ENCODE measurements around the gene HSD17B7. TPM values are rescaled to one million over a fixed set of nuclear protein-coding genes. Genes with fewer than 3 reads are reported as not detected.

The HSD17B7 gene
- polyA plus RNA-seq, 1 donor (not counting 4 experiments of a cell fraction or from before 2014, with no cell fraction given), result 44.7 TPM

DNA sequence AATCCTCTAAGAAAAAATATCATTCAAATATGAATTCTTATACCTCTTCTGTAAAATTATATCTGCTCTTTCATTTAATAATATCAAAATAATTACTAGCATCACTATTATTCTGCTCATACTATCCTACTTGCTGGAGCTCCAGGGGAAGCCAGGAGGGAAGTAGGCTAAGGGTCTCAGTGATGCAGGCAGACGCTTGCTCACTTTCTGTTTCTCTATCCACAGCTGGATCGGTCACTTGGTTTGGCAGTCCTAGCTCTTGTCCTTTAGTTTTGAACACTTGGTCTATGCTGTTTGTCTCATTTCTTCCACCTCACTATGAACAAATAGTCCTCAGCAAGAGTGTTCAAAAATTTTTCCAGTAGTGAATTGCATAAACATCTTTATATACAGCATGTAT lies 59.2 kb downstream of the HSD17B7 start:
- Histone ChIP-seq H3K4me2 (ENCODE audit: control insufficient read depth, extremely low read depth, insufficient read depth, low read depth, low read length) (no peak overlapping the region), H3K36me3 (ENCODE audit: control insufficient read depth in 2 of 2, extremely low read depth in 1 of 2, insufficient read depth in 2 of 2, low read length in 2 of 2) (no peaks in the 10 kb centered on the region), H3K27ac (ENCODE audit: control insufficient read depth, insufficient read depth, low read length) (no peak overlapping the region), H3K79me2 (ENCODE audit: control insufficient read depth, insufficient read depth, low read length) (no peaks in the 10 kb centered on the region), H3K9me1 (ENCODE audit: control insufficient read depth, extremely low read depth, insufficient read depth, low read length) (no peaks in the 10 kb centered on the region), H3K9me3 (ENCODE audit: control insufficient read depth, low read depth, low read length) (no peaks in the 10 kb centered on the region), H3K4me1 (ENCODE audit: control insufficient read depth, extremely low read depth, insufficient read depth, low read length) (no peaks in the 10 kb centered on the region), H2AFZ (ENCODE audit: control insufficient read depth, low read length) (no peak overlapping the region), H3K27me3 (ENCODE audit: control insufficient read depth, extremely low read depth, insufficient read depth, low read length) (no peaks in the 10 kb centered on the region), H3K4me3 (ENCODE audit: control insufficient read depth in 2 of 3, extremely low read depth in 1 of 3, insufficient read depth in 2 of 3, low read depth in 1 of 3, low read length in 3 of 3) (no peak overlapping the region), H4K20me1 (ENCODE audit: control insufficient read depth, extremely low read depth, insufficient read depth, low read length) (no peaks in the 10 kb centered on the region), H3K9ac (ENCODE audit: control insufficient read depth, extremely low read depth, insufficient read depth, low read length) (no peak overlapping the region)
- DNase-seq (ENCODE audit: low read depth, low spot score) (no peak), FAIRE-seq (no peak)
- TF ChIP-seq EZH2 (IDR thresholded peaks at IDR 0.05; ENCODE audit: low read length), result no peak
- TF ChIP-seq, protein P1, sequence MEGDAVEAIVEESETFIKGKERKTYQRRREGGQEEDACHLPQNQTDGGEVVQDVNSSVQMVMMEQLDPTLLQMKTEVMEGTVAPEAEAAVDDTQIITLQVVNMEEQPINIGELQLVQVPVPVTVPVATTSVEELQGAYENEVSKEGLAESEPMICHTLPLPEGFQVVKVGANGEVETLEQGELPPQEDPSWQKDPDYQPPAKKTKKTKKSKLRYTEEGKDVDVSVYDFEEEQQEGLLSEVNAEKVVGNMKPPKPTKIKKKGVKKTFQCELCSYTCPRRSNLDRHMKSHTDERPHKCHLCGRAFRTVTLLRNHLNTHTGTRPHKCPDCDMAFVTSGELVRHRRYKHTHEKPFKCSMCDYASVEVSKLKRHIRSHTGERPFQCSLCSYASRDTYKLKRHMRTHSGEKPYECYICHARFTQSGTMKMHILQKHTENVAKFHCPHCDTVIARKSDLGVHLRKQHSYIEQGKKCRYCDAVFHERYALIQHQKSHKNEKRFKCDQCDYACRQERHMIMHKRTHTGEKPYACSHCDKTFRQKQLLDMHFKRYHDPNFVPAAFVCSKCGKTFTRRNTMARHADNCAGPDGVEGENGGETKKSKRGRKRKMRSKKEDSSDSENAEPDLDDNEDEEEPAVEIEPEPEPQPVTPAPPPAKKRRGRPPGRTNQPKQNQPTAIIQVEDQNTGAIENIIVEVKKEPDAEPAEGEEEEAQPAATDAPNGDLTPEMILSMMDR (optimal IDR thresholded peaks at IDR 0.05 in 1 of 3, IDR thresholded peaks at IDR 0.05 in 1 of 3, conservative IDR thresholded peaks at IDR 0.05 in 1 of 3; ENCODE audit: extremely low read depth in 1 of 3, insufficient read depth in 2 of 3, low read length in 3 of 3), result no peak
- dilution Hi-C loops (cut with MboI; ENCODE audit: extremely low pct_ligation_motif_present, low sequenced_read_pairs), result no loop called here

DNA sequence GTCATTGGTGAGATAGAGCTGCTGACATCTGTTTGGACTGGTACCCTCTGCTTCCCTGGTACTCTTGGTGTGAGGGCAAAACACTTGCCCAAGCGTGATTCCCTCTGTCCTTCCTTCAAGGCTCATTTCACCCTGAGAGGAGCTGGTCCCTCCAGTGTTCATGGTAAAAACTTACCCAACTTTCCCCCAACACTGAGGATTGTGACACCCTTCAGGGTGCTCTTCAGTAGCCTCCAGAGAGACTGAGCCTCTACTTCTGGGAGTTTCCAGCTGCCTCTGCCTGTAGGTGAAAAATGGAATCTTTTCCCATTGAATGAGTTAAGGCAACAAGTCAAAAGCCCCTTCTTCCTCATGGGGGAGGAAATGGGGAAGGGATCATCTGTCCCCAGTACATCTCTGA lies 60.8 kb downstream of the HSD17B7 start:
- H3K4me1 ChIP-seq (ENCODE audit: control insufficient read depth, extremely low read depth, insufficient read depth, low read length), result peaks cover 11% of the 10 kb centered on the region
- dilution Hi-C loops (cut with MboI; ENCODE audit: extremely low pct_ligation_motif_present, low sequenced_read_pairs), result no loop called here
- DNase-seq (ENCODE audit: low read depth, low spot score), result no peak
- TF ChIP-seq EZH2 (IDR thresholded peaks at IDR 0.05; ENCODE audit: low read length), result no peak
- TF ChIP-seq, protein P1 (optimal IDR thresholded peaks at IDR 0.05 in 1 of 3, IDR thresholded peaks at IDR 0.05 in 1 of 3, conservative IDR thresholded peaks at IDR 0.05 in 1 of 3; ENCODE audit: extremely low read depth in 1 of 3, insufficient read depth in 2 of 3, low read length in 3 of 3), result no peak
- no peak overlapping the region for H3K27ac ChIP-seq (ENCODE audit: control insufficient read depth, insufficient read depth, low read length)
- no peak overlapping the region for H3K9ac ChIP-seq (ENCODE audit: control insufficient read depth, extremely low read depth, insufficient read depth, low read length)
- no peaks in the 10 kb centered on the region for H3K36me3 ChIP-seq (ENCODE audit: control insufficient read depth in 2 of 2, extremely low read depth in 1 of 2, insufficient read depth in 2 of 2, low read length in 2 of 2)
- H4K20me1 ChIP-seq (ENCODE audit: control insufficient read depth, extremely low read depth, insufficient read depth, low read length), result no peaks in the 10 kb centered on the region
- H3K27me3 ChIP-seq (ENCODE audit: control insufficient read depth, extremely low read depth, insufficient read depth, low read length), result no peaks in the 10 kb centered on the region
- no peak overlapping the region for H3K4me2 ChIP-seq (ENCODE audit: control insufficient read depth, extremely low read depth, insufficient read depth, low read depth, low read length)
- no peaks in the 10 kb centered on the region for H3K9me1 ChIP-seq (ENCODE audit: control insufficient read depth, extremely low read depth, insufficient read depth, low read length)
- no peaks in the 10 kb centered on the region for H3K79me2 ChIP-seq (ENCODE audit: control insufficient read depth, insufficient read depth, low read length)
- no peak for FAIRE-seq
- H3K9me3 ChIP-seq (ENCODE audit: control insufficient read depth, low read depth, low read length), result no peaks in the 10 kb centered on the region
- no peak overlapping the region for H2AFZ ChIP-seq (ENCODE audit: control insufficient read depth, low read length)
- H3K4me3 ChIP-seq (ENCODE audit: control insufficient read depth in 2 of 3, extremely low read depth in 1 of 3, insufficient read depth in 2 of 3, low read depth in 1 of 3, low read length in 3 of 3), result no peak overlapping the region

Data from keratinocyte (primary cell).